Endothelial cell of umbilical vein (primary cell): ENCODE results near the gene AGMO.

Source experiments
- CTCF ChIP-seq, 2 donors: IDR thresholded peaks; 1 replicate in 1 of 2; 2 replicates in 1 of 2; pipeline ENCODE4 v1.5.1; 2011; ENCODE audit warnings: low read length in 2 of 2, mild to moderate bottlenecking in 2 of 2, moderate library complexity in 2 of 2, control low read depth in 1 of 2, inconsistent platforms in 1 of 2, low read depth in 1 of 2; ENCODE audit not compliant: insufficient read depth in 1 of 2; ENCODE audit errors: extremely low read depth in 1 of 2
- FOS ChIP-seq: IDR thresholded peaks from 2 replicates; pipeline ENCODE4 v1.6.1; 2011; ENCODE audit warnings: mild to moderate bottlenecking, low read length, moderate library complexity, borderline replicate concordance; ENCODE audit not compliant: insufficient read depth

- no peak for TF ChIP-seq CTCF (IDR thresholded peaks at IDR 0.05; ENCODE audit: extremely low read depth in 1 of 2, insufficient read depth in 1 of 2, low read depth in 1 of 2, low read length in 2 of 2)
- TF ChIP-seq FOS = no peak
Measured at GRCh38 chr7:15602236-15602635, 40.4 kb upstream of the AGMO start.
